SKM-1 treated with dmso at 0.1 percent for 144 hours (cell line): ENCODE results near the gene NTNG1.

Source experiments
- DNase-seq: peaks from one replicate; lab custom pipeline; 2025; ENCODE audit not compliant: unreplicated experiment; lab: John Stamatoyannopoulos, UW

The NTNG1 gene

GRCh38 chr1:107443860-107444259 lies 303.0 kb downstream of the NTNG1 start:
- DNase-seq: no peak

- no peak for DNase-seq
These were observed 303.5 kb downstream of the NTNG1 start for GRCh38 chr1:107444302-107444701.

GRCh38 chr1:107449326-107449725 lies 308.5 kb downstream of the NTNG1 start:
- DNase-seq: no peak

GRCh38 chr1:107450899-107451664 lies 310.2 kb downstream of the NTNG1 start:
- no peak for DNase-seq

GRCh38 chr1:107451715-107452114 lies 310.9 kb downstream of the NTNG1 start:
- no peak for DNase-seq

- DNase-seq: no peak
These were observed 314.0 kb downstream of the NTNG1 start for GRCh38 chr1:107454791-107455190.

- DNase-seq: no peak
These were observed 317.1 kb downstream of the NTNG1 start for GRCh38 chr1:107457989-107458388.

- no peak for DNase-seq
These were observed 318.5 kb downstream of the NTNG1 start for GRCh38 chr1:107459204-107459904.

GRCh38 chr1:107460035-107460434 lies 319.2 kb downstream of the NTNG1 start:
- DNase-seq: no peak

GRCh38 chr1:107464827-107465226 lies 324.0 kb downstream of the NTNG1 start:
- DNase-seq: no peak

- DNase-seq: no peak
These were observed 326.4 kb downstream of the NTNG1 start for GRCh38 chr1:107467286-107467685.

- DNase-seq: no peak
These were observed 327.0 kb downstream of the NTNG1 start for GRCh38 chr1:107467811-107468210.

- DNase-seq: no peak
These were observed 332.2 kb downstream of the NTNG1 start for GRCh38 chr1:107473065-107473464.

GRCh38 chr1:107474877-107475612 lies 334.2 kb downstream of the NTNG1 start:
- DNase-seq: no peak

GRCh38 chr1:107477233-107477632 lies 336.4 kb downstream of the NTNG1 start:
- no peak for DNase-seq

- no peak for DNase-seq
These were observed 339.1 kb downstream of the NTNG1 start for GRCh38 chr1:107479865-107480350.

GRCh38 chr1:107480548-107481415 lies 339.9 kb downstream of the NTNG1 start:
- no peak for DNase-seq

- DNase-seq: no peak
These were observed 341.0 kb downstream of the NTNG1 start for GRCh38 chr1:107481756-107482384.

- no peak for DNase-seq
These were observed 343.1 kb downstream of the NTNG1 start for GRCh38 chr1:107483949-107484348.

- no peak for DNase-seq
These were observed 345.5 kb downstream of the NTNG1 start for GRCh38 chr1:107486349-107486748.
